ENCODE data around the gene RSL1D1.
"Not testable (repeated sequence)": the region's sequence is repeated elsewhere in the genome, so short reads cannot be mapped to it uniquely, and the experiment has no call there.

The RSL1D1 gene

DNA sequence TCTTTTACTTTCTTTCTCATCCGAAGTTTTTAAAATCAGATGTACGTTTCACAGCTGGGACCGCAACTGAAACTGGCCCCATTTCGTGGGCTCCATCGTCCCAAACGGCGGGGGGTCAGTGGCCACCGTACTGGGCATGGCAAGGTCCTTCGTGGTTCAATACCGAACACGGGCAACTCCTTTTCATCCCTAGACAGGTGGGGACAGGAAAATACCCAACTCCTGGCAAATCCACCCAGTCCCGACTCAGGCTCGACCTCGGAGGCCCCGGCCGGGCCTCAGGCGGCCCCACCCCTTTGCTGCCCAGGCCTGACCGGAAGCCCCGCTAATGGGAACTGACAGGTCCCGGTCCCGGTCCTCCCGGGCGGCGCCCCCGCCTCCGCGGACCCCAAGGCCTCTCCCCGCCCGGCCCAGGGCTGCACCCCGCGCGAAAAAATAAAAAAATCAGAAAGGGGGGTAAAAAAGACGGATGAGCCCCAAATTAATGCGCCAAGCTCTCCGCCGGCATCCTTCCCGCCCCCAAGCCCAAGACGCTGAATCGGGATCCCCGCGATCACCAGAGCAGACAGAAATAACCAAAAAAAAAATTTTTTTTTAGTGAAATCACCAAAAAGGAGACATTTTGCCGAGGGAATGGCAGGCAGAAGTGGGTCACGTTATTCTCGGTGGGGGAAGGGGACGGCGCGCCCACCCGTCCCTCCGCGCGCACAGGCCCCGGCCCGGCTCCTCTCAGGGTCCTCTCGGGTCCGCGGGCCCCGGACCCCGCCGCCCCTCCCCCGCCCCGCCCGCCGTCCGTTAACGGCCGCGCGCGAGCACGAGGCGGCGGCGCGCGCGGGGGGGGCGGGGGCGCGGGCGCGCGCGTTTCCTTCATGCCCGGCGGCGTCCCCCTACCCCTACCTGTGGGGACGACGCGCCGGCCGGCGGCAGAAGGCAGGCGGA, 54.8 kb downstream of the RSL1D1 start:
- ATAC-seq, result peak; percentile 35
- Mint-ChIP-seq H3K9me3 (no peaks in the 10 kb centered on the region), H3K4me3 (peak overlapping the region; percentile 90), H3K36me3 (peaks cover 17% of the 10 kb centered on the region), H3K27ac (peak overlapping the region; percentile 87), H3K4me1 (peaks cover 80% of the 10 kb centered on the region), H3K27me3 (no peaks in the 10 kb centered on the region)

DNA sequence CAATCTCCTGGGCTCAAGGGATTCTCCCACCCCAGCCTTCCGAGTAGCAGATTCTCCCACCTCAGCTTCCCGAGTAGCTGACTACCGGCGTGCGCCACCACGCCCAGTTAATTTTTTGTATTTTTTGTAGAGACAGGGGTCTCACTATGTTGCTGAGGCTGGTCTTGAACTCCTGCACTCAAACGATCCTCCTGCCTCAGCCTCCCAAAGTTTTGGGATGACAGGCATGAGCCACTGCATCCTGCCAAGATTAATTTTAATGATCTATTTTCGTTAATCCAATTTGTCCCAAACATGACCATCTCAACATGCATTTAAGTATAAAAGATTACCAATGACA, 55.5 kb downstream of the RSL1D1 start:
- Mint-ChIP-seq H3K9me3 (no peaks in the 10 kb centered on the region), H3K4me1 (peaks cover 84% of the 10 kb centered on the region), H3K27me3 (no peaks in the 10 kb centered on the region), H3K27ac (peak overlapping the region; percentile 87), H3K4me3 (peak overlapping the region; percentile 87), H3K36me3 (peaks cover 23% of the 10 kb centered on the region)
- no peak for ATAC-seq

- no peak for ATAC-seq
- Mint-ChIP-seq H3K27ac (peak overlapping the region; percentile 87), H3K27me3 (no peaks in the 10 kb centered on the region), H3K4me1 (peaks cover 82% of the 10 kb centered on the region), H3K9me3 (no peaks in the 10 kb centered on the region), H3K4me3 (peak overlapping the region; percentile 87), H3K36me3 (peaks cover 26% of the 10 kb centered on the region)
These were observed 56.1 kb downstream of the RSL1D1 start for GRCh38 chr16:11794996-11795886.

DNA sequence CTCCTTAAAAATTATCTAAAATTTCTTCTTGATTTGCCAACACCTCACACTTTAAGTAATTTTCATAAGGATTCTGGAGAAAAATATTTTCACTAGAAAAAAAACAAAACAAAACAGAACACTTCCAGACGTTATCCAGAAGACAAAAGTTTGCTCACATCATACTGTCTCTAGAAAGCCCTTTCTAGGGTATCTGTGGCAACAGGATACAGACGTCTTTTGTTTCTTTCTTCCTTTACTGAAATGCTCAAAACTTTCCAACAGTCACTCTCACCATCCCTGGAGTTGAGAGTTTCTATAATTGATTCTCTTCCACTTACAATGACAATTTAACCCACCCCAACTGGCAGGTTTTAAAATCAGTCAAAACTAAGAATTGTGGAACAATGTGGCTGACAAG, 56.9 kb downstream of the RSL1D1 start:
- Mint-ChIP-seq H3K36me3 (peaks cover 29% of the 10 kb centered on the region), H3K27me3 (no peaks in the 10 kb centered on the region), H3K4me1 (peaks cover 77% of the 10 kb centered on the region), H3K9me3 (no peaks in the 10 kb centered on the region), H3K27ac (peak overlapping the region; percentile 87), H3K4me3 (peak overlapping the region; percentile 66)
- no peak for ATAC-seq

DNA sequence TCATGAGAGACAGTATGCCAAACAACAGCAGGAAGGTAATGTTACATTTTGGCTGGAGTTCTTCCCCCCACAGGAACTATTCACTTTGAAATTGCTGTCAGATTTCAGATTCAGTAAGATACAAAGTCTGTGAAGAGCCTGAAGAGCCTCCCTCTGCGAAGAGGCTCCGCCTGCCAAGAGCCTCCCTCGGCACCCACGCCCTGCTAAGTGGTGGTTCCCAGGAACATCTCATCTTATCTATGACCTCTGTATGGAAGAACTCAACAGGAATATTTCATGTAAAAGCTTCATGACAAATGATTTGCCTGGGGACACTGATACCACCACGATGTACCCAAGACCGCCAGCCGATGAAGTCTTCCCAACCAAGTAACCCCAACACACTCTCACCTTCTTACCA, 57.5 kb downstream of the RSL1D1 start:
- H3K9me3 Mint-ChIP-seq, result no peaks in the 10 kb centered on the region
- no peak for ATAC-seq
- H3K36me3 Mint-ChIP-seq, result peaks cover 29% of the 10 kb centered on the region
- H3K27me3 Mint-ChIP-seq, result no peaks in the 10 kb centered on the region
- no peak overlapping the region for H3K4me3 Mint-ChIP-seq
- peaks cover 71% of the 10 kb centered on the region for H3K4me1 Mint-ChIP-seq
- peak overlapping the region; percentile 87 for H3K27ac Mint-ChIP-seq

DNA sequence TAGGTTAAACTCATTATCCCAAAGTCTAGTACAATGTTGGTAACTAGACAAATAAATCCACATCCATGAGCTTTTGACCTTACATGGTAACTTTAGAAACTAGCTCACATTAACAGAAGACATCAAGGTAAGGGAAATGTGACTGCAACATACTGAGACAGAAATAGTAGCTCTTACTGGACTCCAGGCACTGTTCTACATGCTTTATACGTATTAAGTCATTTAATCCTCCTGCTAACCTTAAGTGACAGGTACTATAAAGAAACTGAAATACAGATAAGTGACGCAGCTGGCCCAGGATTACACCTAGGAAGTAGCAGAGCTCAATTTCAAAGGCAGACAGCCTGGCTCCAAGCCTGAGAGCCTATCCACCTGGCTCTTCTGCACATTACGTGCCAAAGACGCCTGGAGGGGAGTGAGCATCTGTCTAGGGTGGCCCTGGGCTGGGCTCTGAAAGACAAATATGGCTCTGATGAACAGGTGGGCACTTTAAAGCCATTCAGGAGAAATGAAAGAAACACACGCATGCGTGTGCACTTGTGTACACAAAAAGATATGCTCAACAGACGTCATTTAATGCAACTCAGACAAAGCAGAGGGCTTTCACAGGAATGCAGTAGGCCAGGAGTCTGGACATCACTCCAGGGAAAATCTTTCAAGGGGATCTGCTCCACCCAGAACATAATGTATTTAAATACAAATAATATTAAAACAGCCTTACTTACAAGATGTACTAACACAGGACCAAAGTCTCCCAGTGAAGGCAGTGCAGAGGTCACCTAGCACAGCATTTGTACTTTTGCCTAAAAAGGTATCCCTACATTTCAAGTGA, 58.7 kb downstream of the RSL1D1 start:
- no peak for ATAC-seq
- Mint-ChIP-seq H3K4me3 (no peak overlapping the region), H3K27me3 (no peaks in the 10 kb centered on the region), H3K36me3 (peaks cover 36% of the 10 kb centered on the region), H3K9me3 (no peaks in the 10 kb centered on the region), H3K27ac (peak overlapping the region; percentile 56), H3K4me1 (peaks cover 68% of the 10 kb centered on the region)

GRCh38 chr16:11791144-11791828, 60.1 kb downstream of the RSL1D1 start:
- no peak for ATAC-seq
- H3K27ac Mint-ChIP-seq, result peak overlapping the region; percentile 56
- H3K27me3 Mint-ChIP-seq, result no peaks in the 10 kb centered on the region
- H3K9me3 Mint-ChIP-seq, result no peaks in the 10 kb centered on the region
- H3K4me1 Mint-ChIP-seq, result peaks cover 81% of the 10 kb centered on the region
- peaks cover 41% of the 10 kb centered on the region for H3K36me3 Mint-ChIP-seq
- no peak overlapping the region for H3K4me3 Mint-ChIP-seq

DNA sequence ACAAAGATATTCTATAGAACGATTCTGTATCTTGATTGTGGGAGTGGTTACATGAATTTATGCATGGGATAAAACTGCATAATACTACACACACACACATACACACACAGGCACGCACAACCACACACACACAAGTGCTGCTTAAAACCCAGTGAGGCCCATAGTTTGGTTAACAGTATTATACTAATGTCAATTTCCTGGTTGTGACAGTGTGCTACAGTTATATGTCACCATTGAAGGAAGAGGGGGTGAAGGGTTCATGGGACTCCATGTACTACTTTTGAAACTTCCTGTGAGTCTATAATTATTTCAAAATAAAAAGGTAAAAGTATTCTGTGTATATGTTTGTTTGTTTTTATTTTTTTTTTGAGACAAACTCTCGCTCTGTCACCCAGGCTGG, 62.4 kb downstream of the RSL1D1 start:
- Mint-ChIP-seq H3K4me3 (no peak overlapping the region), H3K27me3 (no peaks in the 10 kb centered on the region), H3K36me3 (peaks cover 28% of the 10 kb centered on the region), H3K9me3 (no peaks in the 10 kb centered on the region), H3K27ac (no peak overlapping the region), H3K4me1 (peaks cover 80% of the 10 kb centered on the region)
- no peak for ATAC-seq

DNA sequence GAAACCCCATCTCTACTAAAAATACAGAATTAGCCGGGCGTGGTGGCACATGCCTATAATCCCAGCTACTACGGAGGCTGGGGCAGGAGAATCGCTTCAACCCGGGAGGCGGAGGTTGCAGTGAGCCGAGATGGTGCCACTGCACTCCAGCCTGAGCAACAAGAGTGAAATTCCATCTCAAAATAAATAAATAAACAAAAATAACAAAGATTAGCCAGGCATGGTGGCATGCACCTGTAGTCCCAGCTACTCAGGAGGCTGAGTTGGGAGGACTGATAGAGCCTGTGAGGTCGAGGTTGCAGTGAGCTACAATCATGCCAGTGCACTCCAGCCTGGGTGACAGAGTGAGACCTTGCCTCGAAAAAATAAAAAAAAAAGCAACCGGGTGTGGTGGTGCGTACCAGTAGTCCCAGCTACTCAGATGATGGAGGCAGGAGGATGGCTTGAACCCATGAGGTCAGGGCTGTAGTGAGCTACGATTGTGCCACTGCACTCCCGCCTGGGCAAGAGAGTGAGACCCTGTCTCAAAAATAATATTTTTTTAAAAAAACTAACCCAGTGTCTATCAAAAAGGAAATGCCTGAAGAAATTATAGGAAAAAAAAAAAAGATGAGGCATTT, 66.3 kb downstream of the RSL1D1 start:
- H3K27ac Mint-ChIP-seq, result peak overlapping the region; percentile 94
- peaks cover 15% of the 10 kb centered on the region for H3K36me3 Mint-ChIP-seq
- not testable (repeated sequence) for ATAC-seq, H3K27me3 Mint-ChIP-seq, H3K9me3 Mint-ChIP-seq, H3K4me3 Mint-ChIP-seq
- H3K4me1 Mint-ChIP-seq, result peaks cover 81% of the 10 kb centered on the region

GRCh38 chr16:11784381-11784780, 67.0 kb downstream of the RSL1D1 start:
- not testable (repeated sequence) for H3K4me3 Mint-ChIP-seq, H3K9me3 Mint-ChIP-seq, H3K27me3 Mint-ChIP-seq, ATAC-seq
- H3K4me1 Mint-ChIP-seq, result peaks cover 79% of the 10 kb centered on the region
- H3K27ac Mint-ChIP-seq, result peak overlapping the region; percentile 94
- peaks cover 17% of the 10 kb centered on the region for H3K36me3 Mint-ChIP-seq

DNA sequence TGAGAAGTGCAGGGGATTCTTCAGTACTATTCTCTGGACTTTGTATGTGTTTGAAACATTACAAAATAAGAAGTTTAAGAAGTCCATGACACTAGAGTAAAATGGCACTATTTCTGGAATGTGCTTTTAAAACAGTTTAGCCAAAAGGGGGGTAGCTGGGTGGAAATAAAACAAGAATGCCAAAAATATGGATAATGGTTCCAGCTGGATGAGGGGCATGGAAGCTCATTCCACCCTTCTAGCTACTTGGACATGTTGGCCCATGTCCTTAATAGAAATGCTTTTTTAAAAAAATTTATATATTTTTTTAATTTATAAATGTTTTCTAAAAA, 67.3 kb downstream of the RSL1D1 start:
- ATAC-seq, result no peak
- Mint-ChIP-seq H3K4me3 (peak overlapping the region; percentile 78), H3K27ac (peak overlapping the region; percentile 94), H3K27me3 (no peaks in the 10 kb centered on the region), H3K9me3 (no peaks in the 10 kb centered on the region), H3K36me3 (peaks cover 17% of the 10 kb centered on the region), H3K4me1 (peaks cover 79% of the 10 kb centered on the region)
